Activated T-helper 1 cell treated with Interleukin-2 at 50 U/mL for 16 hours (primary cell): ENCODE measurements around the gene ZNF155.

Source experiments
- DNase-seq: peaks from one replicate; pipeline ENCODE4 v3.0.0-alpha.2; 2020; ENCODE audit warnings: low read depth

Gene ZNF155

DNA sequence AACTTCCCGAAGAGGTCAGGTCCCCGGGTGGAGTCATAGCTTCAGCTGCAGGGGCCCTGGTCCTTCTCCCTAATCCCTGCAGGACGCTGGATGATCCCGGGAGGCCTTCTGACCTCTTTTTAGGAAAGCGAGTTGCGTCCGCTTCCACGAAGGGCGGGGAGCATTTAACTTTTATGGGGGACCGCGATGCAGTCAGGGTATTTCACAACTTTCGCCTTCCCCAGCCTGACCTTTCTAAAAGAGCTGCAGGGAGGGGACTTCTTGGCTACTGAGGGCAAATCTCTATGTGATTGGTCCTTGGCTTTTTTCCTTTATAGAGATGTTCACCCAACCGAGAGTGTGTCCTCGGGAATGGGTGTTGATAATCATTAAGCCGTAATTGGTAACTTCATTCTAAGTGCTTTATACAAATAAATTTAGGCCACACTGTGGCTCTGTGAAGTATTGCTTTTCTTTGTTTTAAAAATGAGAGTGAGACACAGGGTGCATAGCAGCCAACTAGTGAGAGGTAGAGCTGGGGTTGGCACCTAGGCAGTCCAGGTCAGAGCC lies 19.5 kb downstream of the ZNF155 start:
- DNase-seq = no peak

DNA sequence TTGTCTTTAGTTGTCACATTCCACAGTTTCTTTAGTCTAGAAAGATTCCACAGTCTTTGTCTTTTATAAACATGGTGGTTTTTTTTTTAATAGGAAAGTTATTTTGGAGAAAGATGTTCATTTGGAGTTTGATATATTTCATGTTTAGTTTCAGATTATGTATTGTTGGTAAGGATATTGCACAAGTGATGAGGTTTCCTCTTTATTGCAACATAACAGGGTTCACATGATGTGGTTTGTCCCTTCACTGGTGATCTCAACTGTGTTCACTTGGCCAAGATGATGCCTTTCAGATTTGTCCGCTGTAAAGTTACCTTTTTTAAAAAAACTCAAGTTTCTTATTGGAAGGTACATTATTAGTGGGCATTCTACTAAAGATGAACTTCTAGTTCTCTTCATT lies 22.0 kb downstream of the ZNF155 start:
- no peak for DNase-seq

- DNase-seq = no peak
Measured at GRCh38 chr19:44007473-44007872, 23.5 kb downstream of the ZNF155 start.

DNA sequence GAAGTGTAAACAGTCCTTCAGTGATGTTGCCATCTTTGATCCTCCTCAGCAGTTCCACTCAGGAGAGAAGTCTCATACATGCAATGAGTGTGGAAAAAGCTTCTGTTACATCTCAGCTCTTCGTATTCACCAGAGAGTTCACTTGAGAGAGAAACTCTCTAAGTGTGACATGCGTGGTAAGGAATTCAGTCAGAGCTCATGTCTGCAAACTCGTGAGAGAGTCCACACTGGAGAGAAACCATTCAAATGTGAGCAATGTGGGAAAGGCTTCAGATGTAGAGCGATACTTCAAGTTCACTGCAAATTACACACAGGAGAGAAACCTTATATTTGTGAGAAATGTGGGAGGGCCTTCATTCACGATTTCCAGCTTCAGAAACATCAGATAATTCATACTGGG lies 26.5 kb downstream of the ZNF155 start:
- no peak for DNase-seq

DNA sequence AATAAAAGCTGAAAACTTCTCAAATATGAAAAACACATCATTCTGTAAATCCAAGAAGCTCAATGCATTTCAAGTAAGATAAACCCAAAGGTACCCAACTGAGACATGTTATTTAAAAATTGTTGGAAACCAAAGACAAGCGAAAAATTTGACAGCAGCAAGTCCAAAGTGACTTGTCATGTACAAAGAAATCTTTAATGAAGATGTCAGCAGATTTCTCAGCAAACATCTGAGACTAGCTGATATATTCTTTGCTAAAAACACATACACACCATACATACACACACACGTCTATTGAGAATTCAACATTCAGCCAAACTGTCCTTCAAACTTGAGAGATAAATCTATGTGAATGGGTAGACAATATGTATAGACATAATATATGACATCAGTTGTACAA lies 35.5 kb downstream of the ZNF155 start:
- no peak for DNase-seq

DNA sequence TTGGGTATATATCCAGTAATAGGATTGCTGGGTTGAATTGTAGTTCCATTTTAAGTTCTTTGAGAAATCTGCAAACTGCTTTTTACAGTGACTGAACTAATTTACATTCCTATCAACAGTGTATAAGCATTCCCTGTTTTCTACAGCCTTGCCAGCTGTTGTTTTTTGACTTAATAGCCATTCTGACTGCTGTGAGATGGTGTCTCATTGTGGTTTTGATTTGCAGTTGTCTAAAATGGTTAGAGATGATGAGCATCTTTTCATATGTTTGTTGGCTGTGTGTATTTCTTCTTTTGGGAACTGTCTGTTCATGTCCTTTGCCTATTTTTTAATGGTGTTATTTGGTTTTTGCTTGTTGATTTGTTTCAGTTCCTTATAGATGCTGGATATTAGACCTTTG lies 37.2 kb downstream of the ZNF155 start:
- DNase-seq = no peak

DNA sequence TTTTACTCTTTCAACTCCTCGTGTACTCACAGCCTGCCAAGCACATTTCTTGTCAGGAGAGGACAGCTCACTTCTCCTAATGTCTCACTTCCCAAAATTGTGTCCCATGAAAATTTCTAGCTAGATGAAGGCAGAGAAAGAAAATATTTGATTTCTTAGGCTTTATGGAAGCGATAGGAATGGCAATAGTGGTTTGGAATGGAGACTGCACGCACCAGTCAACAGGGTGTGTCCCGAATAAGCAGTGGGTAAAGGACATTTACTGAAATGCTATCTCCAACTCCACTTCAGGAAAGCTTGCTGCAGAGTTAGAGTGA lies 40.9 kb downstream of the ZNF155 start:
- no peak for DNase-seq

GRCh38 chr19:44025217-44025936 lies 41.4 kb downstream of the ZNF155 start, which contains the start of gene ZNF222:
TSS of gene ZNF222 (plus strand) at chr19:44025379. CDS start at chr19:44025437, 58 bp downstream.
- peak; percentile 59 for DNase-seq

GRCh38 chr19:44026622-44027021 lies 42.6 kb downstream of the ZNF155 start:
- DNase-seq = no peak

- DNase-seq = no peak
Measured at GRCh38 chr19:44032001-44032610, 48.1 kb downstream of the ZNF155 start.

DNA sequence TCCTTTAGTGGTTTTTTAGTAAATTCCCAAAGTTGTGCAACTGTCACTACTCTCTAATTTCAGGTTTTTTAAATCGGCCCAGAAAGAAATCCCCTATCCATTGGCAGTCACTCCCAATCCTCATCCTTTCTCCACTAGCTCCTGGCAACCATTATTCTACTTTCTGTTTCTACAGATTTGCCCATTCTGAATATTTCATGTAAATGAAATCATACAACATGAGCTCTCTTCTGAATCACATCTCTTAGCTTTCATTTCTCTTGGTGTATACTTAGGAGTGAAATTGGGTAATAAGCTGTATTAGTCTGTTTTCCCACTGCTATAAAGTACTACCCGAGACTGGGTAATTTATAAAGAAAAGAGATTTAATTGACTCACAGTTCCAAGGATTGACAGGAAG lies 58.2 kb downstream of the ZNF155 start:
- DNase-seq = no peak
